GM21423 (cell line): ENCODE results near the gene LGALS16.
"Not testable (repeated sequence)": the region's sequence is repeated elsewhere in the genome, so short reads cannot be mapped to it uniquely, and the experiment has no call there.

Experiments used
- ATAC-seq: cut with Tn5 transposase; IDR thresholded peaks from one replicate; pipeline ENCODE4 v1.9.1; 2021; ENCODE audit warnings: mild to moderate bottlenecking, moderate library complexity; ENCODE audit not compliant: unreplicated experiment

The LGALS16 gene

GRCh38 chr19:39677961-39678889 lies 22.5 kb downstream of the LGALS16 start:
- no peak for ATAC-seq

- ATAC-seq: peak; percentile 55
Observed at GRCh38 chr19:39679056-39679790, 23.5 kb downstream of the LGALS16 start.

- no peak for ATAC-seq
Observed at GRCh38 chr19:39679791-39680168, 24.1 kb downstream of the LGALS16 start.

GRCh38 chr19:39680593-39680992 lies 24.9 kb downstream of the LGALS16 start:
- ATAC-seq: no peak

GRCh38 chr19:39681416-39681815 lies 25.7 kb downstream of the LGALS16 start:
- no peak for ATAC-seq

GRCh38 chr19:39684267-39684666 lies 28.6 kb downstream of the LGALS16 start:
- no peak for ATAC-seq

- no peak for ATAC-seq
Observed at GRCh38 chr19:39686739-39687138, 31.0 kb downstream of the LGALS16 start.

- ATAC-seq: not testable (repeated sequence)
Observed at GRCh38 chr19:39688637-39689036, 32.9 kb downstream of the LGALS16 start.

- no peak for ATAC-seq
Observed at GRCh38 chr19:39692166-39692565, 36.5 kb downstream of the LGALS16 start.

- ATAC-seq: no peak
Observed at GRCh38 chr19:39692822-39693221, 37.1 kb downstream of the LGALS16 start.

GRCh38 chr19:39695759-39696158 lies 40.0 kb downstream of the LGALS16 start:
- no peak for ATAC-seq

GRCh38 chr19:39696387-39696786 lies 40.7 kb downstream of the LGALS16 start:
- ATAC-seq: no peak

- no peak for ATAC-seq
Observed at GRCh38 chr19:39698535-39698934, 42.8 kb downstream of the LGALS16 start.

GRCh38 chr19:39701291-39701690 lies 45.6 kb downstream of the LGALS16 start:
- peak; percentile 71 for ATAC-seq

GRCh38 chr19:39704181-39705044 lies 48.7 kb downstream of the LGALS16 start, which contains the start of gene LGALS14:
TSS of gene LGALS14 (plus strand) at chr19:39704481. CDS start at chr19:39704529, 48 bp downstream.
- ATAC-seq: no peak

- ATAC-seq: no peak
Observed at GRCh38 chr19:39705578-39706188, 50.0 kb downstream of the LGALS16 start.

- peak; percentile 49 for ATAC-seq
Observed at GRCh38 chr19:39708594-39708993, 52.9 kb downstream of the LGALS16 start.

- no peak for ATAC-seq
Observed at GRCh38 chr19:39709026-39709872, 53.5 kb downstream of the LGALS16 start.
